Measurements from ENCODE around the gene RRP15.

Gene RRP15

DNA sequence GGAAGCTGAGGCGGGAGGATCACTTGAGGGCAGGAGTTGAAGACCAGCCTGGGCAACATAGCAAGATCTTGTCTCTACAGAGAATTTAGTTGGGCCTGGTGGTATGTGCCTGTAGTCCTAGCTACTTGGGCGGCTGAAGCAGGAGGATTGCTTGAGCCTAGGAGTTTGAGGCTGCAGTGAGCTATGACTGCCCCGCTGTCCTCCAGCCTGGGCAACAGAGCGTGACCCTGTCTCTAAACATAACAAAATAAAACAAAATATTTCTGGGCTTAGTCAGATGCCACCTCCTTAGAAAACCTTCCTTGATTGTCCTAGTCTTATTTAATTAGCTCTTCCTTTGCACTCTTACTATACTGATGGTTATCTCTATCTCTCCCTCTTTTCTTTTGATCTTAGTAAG, 68.6 kb downstream of the RRP15 start:
- no peak for DNase-seq (ENCODE audit: extremely low read depth, low read depth)
- no peak overlapping the region for H3K4me3 ChIP-seq (replicated peaks; ENCODE audit: low read depth, low read length)
- TF ChIP-seq, protein P1, sequence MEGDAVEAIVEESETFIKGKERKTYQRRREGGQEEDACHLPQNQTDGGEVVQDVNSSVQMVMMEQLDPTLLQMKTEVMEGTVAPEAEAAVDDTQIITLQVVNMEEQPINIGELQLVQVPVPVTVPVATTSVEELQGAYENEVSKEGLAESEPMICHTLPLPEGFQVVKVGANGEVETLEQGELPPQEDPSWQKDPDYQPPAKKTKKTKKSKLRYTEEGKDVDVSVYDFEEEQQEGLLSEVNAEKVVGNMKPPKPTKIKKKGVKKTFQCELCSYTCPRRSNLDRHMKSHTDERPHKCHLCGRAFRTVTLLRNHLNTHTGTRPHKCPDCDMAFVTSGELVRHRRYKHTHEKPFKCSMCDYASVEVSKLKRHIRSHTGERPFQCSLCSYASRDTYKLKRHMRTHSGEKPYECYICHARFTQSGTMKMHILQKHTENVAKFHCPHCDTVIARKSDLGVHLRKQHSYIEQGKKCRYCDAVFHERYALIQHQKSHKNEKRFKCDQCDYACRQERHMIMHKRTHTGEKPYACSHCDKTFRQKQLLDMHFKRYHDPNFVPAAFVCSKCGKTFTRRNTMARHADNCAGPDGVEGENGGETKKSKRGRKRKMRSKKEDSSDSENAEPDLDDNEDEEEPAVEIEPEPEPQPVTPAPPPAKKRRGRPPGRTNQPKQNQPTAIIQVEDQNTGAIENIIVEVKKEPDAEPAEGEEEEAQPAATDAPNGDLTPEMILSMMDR (IDR thresholded peaks at IDR 0.05; ENCODE audit: low read depth, low read length, missing control alignments): no peak

DNA sequence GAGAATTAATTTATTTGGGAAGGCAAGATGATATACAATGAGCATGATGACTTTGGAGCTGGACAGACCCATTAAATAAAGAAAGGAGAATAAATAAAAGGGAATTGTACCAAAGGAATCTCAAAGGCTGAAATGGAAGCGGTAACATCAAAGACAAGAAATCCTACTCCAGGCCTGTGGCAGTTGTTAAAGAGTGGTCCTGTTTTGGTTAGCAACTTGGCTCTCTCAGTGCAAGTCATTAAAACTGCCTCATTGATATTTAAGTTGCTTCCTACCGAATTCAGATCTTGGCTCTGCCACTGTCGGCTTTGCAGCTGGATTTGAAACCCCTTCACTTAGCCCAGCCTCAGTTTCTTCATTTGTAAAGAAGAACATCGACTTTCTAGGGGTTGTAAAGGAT, 70.2 kb downstream of the RRP15 start:
- TF ChIP-seq, protein P1 (IDR thresholded peaks at IDR 0.05; ENCODE audit: low read depth, low read length, missing control alignments): no peak
- no peak overlapping the region for H3K4me3 ChIP-seq (replicated peaks; ENCODE audit: low read depth, low read length)
- DNase-seq (ENCODE audit: extremely low read depth, low read depth): no peak

- no peak overlapping the region for H3K4me3 ChIP-seq (replicated peaks; ENCODE audit: low read depth, low read length)
- TF ChIP-seq, protein P1 (IDR thresholded peaks at IDR 0.05; ENCODE audit: low read depth, low read length, missing control alignments): no peak
- DNase-seq (ENCODE audit: extremely low read depth, low read depth): no peak
These were observed 72.3 kb downstream of the RRP15 start for GRCh38 chr1:218357211-218357892.

DNA sequence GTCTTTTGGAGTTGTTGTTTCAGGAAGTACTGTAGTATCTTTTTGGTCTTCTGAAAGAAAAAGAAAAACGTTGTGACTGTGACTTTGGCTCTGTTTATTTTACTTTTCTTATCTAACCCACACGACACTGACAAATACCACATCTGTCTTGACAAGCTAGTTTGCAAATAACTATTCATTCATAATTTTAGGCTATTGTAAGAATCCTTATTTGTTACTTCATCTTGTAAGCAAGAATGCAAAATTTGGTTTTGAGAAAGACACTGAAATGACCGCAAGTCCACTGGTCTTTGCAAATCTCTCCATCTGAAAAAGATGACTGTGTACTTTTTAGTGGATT, 72.8 kb downstream of the RRP15 start:
- no peak overlapping the region for H3K4me3 ChIP-seq (replicated peaks; ENCODE audit: low read depth, low read length)
- no peak for DNase-seq (ENCODE audit: extremely low read depth, low read depth)
- TF ChIP-seq, protein P1 (IDR thresholded peaks at IDR 0.05; ENCODE audit: low read depth, low read length, missing control alignments): no peak

DNA sequence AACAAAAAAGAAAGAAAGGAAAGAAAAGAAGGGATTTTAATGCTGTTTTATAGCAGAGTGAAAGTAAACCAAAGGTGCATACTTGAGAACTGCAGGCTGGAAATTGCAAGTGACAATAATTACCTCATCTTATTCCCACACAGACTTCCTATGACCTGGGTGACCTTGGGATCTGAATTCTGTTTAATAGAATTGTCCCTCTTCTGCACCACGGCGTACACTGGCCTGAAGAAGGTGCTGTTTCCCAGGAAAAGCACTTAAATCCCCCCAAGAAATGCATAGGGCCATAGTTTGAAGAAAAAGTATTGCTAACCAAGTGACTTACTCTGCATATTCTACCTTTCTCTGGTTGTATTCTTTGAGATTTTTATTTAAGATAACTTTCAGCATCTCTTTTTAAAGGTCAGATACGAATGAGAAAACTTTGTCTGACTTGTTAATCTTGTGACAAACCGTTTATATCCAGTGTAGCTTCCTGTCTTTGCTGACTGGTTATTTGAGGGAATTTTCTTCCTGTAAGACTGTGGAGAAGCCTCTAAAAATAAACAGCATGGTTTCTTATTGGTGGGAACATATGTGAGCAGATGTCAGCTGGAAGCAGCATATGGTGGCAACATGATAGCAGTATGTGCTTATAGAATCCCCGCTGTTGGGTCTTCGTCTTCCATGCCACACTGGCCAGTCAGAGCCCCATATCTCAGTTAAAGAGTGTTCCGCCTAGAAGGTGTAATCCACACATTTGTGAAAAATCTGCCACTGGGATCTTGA, 76.4 kb downstream of the RRP15 start:
- no peak for DNase-seq (ENCODE audit: extremely low read depth, low read depth)
- H3K4me3 ChIP-seq (replicated peaks; ENCODE audit: low read depth, low read length): no peak overlapping the region
- TF ChIP-seq, protein P1 (IDR thresholded peaks at IDR 0.05; ENCODE audit: low read depth, low read length, missing control alignments): peak; percentile 62

DNA sequence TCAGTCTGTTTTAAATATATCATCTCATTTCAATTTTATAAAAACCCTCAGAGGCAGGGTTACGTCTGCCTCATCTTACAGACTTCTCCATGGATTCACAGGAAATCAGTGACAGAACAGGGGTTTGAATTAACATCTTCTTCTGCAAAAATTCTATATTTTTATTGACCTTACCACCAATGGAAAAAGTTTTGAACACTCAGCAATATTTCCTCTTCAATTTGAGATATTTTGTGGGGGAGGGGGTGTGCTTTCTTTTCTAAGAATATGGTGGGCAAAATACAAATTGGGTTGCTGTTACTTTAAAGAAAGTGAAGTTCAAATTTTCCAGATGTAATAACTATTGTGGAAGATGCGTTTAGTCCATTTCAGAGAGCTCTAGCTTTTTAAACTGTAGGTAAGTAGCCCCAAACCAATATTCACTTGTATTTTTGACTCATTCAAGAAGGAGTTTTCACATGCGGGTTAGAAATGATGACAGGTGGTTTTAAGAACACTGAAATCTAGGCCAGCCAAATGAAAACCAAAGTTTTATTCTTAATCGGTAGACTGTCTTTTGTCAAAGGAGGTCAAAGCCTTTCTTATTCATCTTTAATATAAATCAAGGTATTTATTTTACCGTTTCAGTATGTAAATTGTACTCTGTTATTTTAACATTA, 77.5 kb downstream of the RRP15 start:
- no peak for DNase-seq (ENCODE audit: extremely low read depth, low read depth)
- TF ChIP-seq, protein P1 (IDR thresholded peaks at IDR 0.05; ENCODE audit: low read depth, low read length, missing control alignments): no peak
- H3K4me3 ChIP-seq (replicated peaks; ENCODE audit: low read depth, low read length): no peak overlapping the region

Measured in HFF-Myc (cell line).